ENCODE results near the gene CAPN1. TPM values are rescaled to one million over a fixed set of nuclear protein-coding genes. Genes with fewer than 3 reads are reported as not detected.

CAPN1 gene
- total and polyA plus RNA-seq, 8 donors, result 103 to 144 (median 108) TPM

GRCh38 chr11:65159012-65159411 lies 22.7 kb upstream of the CAPN1 start:
- Histone ChIP-seq H3K36me3 (no peaks in the 10 kb centered on the region), H3K4me3 (no peak overlapping the region), H3K27ac (no peak overlapping the region), H3K27me3 (no peaks in the 10 kb centered on the region), H3K9me3 (no peaks in the 10 kb centered on the region), H3K4me1 (no peaks in the 10 kb centered on the region)
- ATAC-seq (no peak), FAIRE-seq (no peak), DNase-seq (no peak)
- TF ChIP-seq, protein P1, sequence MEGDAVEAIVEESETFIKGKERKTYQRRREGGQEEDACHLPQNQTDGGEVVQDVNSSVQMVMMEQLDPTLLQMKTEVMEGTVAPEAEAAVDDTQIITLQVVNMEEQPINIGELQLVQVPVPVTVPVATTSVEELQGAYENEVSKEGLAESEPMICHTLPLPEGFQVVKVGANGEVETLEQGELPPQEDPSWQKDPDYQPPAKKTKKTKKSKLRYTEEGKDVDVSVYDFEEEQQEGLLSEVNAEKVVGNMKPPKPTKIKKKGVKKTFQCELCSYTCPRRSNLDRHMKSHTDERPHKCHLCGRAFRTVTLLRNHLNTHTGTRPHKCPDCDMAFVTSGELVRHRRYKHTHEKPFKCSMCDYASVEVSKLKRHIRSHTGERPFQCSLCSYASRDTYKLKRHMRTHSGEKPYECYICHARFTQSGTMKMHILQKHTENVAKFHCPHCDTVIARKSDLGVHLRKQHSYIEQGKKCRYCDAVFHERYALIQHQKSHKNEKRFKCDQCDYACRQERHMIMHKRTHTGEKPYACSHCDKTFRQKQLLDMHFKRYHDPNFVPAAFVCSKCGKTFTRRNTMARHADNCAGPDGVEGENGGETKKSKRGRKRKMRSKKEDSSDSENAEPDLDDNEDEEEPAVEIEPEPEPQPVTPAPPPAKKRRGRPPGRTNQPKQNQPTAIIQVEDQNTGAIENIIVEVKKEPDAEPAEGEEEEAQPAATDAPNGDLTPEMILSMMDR (IDR thresholded peaks at IDR 0.05), result no peak
- intact Hi-C loops (cut with DNase I), result no loop called here
- 69 to 72% methylated on average over 5 of the region's 5 CpGs for WGBS, 2 donors

- no peak for DNase-seq
- Histone ChIP-seq H3K4me3 (no peak overlapping the region), H3K9me3 (no peaks in the 10 kb centered on the region), H3K36me3 (no peaks in the 10 kb centered on the region), H3K27ac (no peak overlapping the region), H3K4me1 (no peaks in the 10 kb centered on the region), H3K27me3 (no peaks in the 10 kb centered on the region)
- ATAC-seq, result no peak
- TF ChIP-seq, protein P1 (IDR thresholded peaks at IDR 0.05), result no peak
- WGBS, 2 donors, result 67 to 75% methylated on average over 3 of the region's 3 CpGs
- FAIRE-seq, result no peak
- intact Hi-C loops (cut with DNase I), result no loop called here
Observed at GRCh38 chr11:65160643-65161042, 21.1 kb upstream of the CAPN1 start.

DNA sequence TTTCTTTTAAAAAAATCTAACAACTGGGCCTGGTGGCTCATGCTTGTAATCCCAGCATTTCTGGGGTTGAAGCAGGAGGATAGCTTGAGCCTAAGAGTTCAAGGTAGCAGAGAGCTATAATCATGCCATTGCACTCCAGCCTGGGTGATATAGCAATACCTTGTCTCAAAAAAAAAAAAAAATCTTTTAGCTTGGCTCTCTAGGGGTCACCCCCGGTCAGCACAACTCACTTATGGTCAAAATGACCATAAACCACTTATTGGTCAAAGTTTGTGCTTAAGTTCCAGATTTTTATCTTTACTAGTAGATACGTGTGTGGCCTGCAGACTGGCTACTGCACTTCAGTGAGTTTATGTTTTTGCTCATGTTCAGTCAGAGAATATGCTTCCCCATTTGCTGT lies 18.0 kb upstream of the CAPN1 start:
- Histone ChIP-seq H3K27me3 (no peaks in the 10 kb centered on the region), H3K27ac (no peak overlapping the region), H3K4me3 (no peak overlapping the region), H3K36me3 (no peaks in the 10 kb centered on the region), H3K9me3 (no peaks in the 10 kb centered on the region), H3K4me1 (no peaks in the 10 kb centered on the region)
- no peak for DNase-seq
- WGBS, 2 donors, result 91 to 93% methylated on average over 2 of the region's 2 CpGs
- intact Hi-C loops (cut with DNase I), result no loop called here
- ATAC-seq, result no peak
- TF ChIP-seq, protein P1 (IDR thresholded peaks at IDR 0.05), result no peak
- no peak for FAIRE-seq

GRCh38 chr11:65165410-65166317 lies 16.1 kb upstream of the CAPN1 start:
- ATAC-seq, result peak; percentile 44 to 69 (median 65)
- 25 to 33% methylated on average over 31 of the region's 31 CpGs for WGBS, 2 donors

More at GRCh38 chr11:65165410-65166317, 16.1 kb upstream of the CAPN1 start:
- intact Hi-C loops (cut with DNase I), result no loop called here
- Histone ChIP-seq H3K9me3 (no peaks in the 10 kb centered on the region), H3K4me1 (no peaks in the 10 kb centered on the region), H3K27me3 (no peaks in the 10 kb centered on the region), H3K4me3 (peak overlapping the region in 3 of 4 donors; percentile 5 to 21 (median 14)), H3K27ac (peak overlapping the region in 2 of 4 donors; percentile 1 to 33), H3K36me3 (no peaks in the 10 kb centered on the region)
- no peak for DNase-seq
- TF ChIP-seq, protein P1 (IDR thresholded peaks at IDR 0.05), result no peak
- FAIRE-seq, result no peak
